ENCODE data around the gene CHST2. TPM values are rescaled to one million over a fixed set of nuclear protein-coding genes. Genes with fewer than 3 reads are reported as not detected.

CHST2 gene
- total RNA-seq, 2 donors from 2014 or later = 1.8 to 2.2 TPM

GRCh38 chr3:143170676-143171075 lies 51.1 kb downstream of the CHST2 start:
- H3K4me3 Mint-ChIP-seq = peak overlapping the region; percentile 86
- no peaks in the 10 kb centered on the region for H3K9me3 ChIP-seq (ENCODE audit: control insufficient read depth, low read length, poor library complexity, severe bottlenecking)
- H3K4me1 Mint-ChIP-seq = peaks cover 39% of the 10 kb centered on the region
- DNase-seq (no peak), ATAC-seq (peak; percentile 32)
- peak overlapping the region; percentile 93 for H3K27ac Mint-ChIP-seq
- peaks cover 3% of the 10 kb centered on the region for H3K36me3 Mint-ChIP-seq (ENCODE audit: low read depth)
- no peaks in the 10 kb centered on the region for H3K27me3 Mint-ChIP-seq

GRCh38 chr3:143171141-143171980 lies 51.8 kb downstream of the CHST2 start:
- Mint-ChIP-seq H3K27me3 (no peaks in the 10 kb centered on the region), H3K27ac (peak overlapping the region; percentile 93), H3K4me1 (peaks cover 39% of the 10 kb centered on the region), H3K36me3 (ENCODE audit: low read depth) (peaks cover 3% of the 10 kb centered on the region), H3K4me3 (peak overlapping the region; percentile 86)
- ATAC-seq (peak; percentile 57), DNase-seq (no peak)
- no peaks in the 10 kb centered on the region for H3K9me3 ChIP-seq (ENCODE audit: control insufficient read depth, low read length, poor library complexity, severe bottlenecking)

- Mint-ChIP-seq H3K27ac (peak overlapping the region; percentile 93), H3K36me3 (ENCODE audit: low read depth) (peaks cover 3% of the 10 kb centered on the region), H3K4me1 (peaks cover 39% of the 10 kb centered on the region), H3K27me3 (no peaks in the 10 kb centered on the region), H3K4me3 (peak overlapping the region; percentile 7)
- DNase-seq (no peak), ATAC-seq (no peak)
- no peaks in the 10 kb centered on the region for H3K9me3 ChIP-seq (ENCODE audit: control insufficient read depth, low read length, poor library complexity, severe bottlenecking)
Observed at GRCh38 chr3:143172062-143172794, 52.7 kb downstream of the CHST2 start.

- DNase-seq (no peak), ATAC-seq (no peak)
- peaks cover 39% of the 10 kb centered on the region for H3K4me1 Mint-ChIP-seq
- H3K27me3 Mint-ChIP-seq = no peaks in the 10 kb centered on the region
- peaks cover 3% of the 10 kb centered on the region for H3K36me3 Mint-ChIP-seq (ENCODE audit: low read depth)
- no peaks in the 10 kb centered on the region for H3K9me3 ChIP-seq (ENCODE audit: control insufficient read depth, low read length, poor library complexity, severe bottlenecking)
- H3K4me3 Mint-ChIP-seq = no peak overlapping the region
- H3K27ac Mint-ChIP-seq = no peak overlapping the region
Observed at GRCh38 chr3:143172795-143173145, 53.2 kb downstream of the CHST2 start.

DNA sequence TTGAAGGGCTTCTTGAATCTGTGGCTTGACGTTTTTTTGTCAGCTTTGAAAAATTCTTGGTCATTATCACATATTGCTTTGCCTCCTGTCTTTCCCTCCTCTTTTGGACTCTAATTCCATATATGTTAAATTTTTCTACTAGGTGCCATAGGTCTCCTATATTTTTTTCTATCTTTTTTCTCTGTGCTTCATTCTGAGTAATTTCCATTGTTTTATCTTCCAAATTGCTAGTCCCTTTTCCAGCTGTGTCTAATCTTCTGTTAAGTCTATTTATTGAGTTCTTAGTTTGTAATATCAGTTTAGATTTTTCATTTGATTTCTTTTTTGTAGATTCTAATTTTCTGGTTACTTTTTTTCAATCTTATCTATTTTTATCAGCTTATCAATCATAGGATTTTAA lies 53.7 kb downstream of the CHST2 start:
- no peak for DNase-seq
- H3K4me1 Mint-ChIP-seq = peaks cover 39% of the 10 kb centered on the region
- H3K27ac Mint-ChIP-seq = no peak overlapping the region
- H3K4me3 Mint-ChIP-seq = no peak overlapping the region
- H3K36me3 Mint-ChIP-seq (ENCODE audit: low read depth) = peaks cover 3% of the 10 kb centered on the region
- no peaks in the 10 kb centered on the region for H3K9me3 ChIP-seq (ENCODE audit: control insufficient read depth, low read length, poor library complexity, severe bottlenecking)
- ATAC-seq = no peak
- H3K27me3 Mint-ChIP-seq = no peaks in the 10 kb centered on the region

Other genes with a start within 250 kb of the CHST2 start
- gene PCOLCE2, start 230.7 kb upstream of the CHST2 start, total RNA-seq = not detected
- not detected for gene PAQR9, start 156.1 kb upstream of the CHST2 start, total RNA-seq
- gene U2SURP, start 118.2 kb upstream of the CHST2 start, total RNA-seq = 100 to 1,000 TPM; 145 to 171 TPM

All from T-helper 17 cell (primary cell).